NCI-H345 treated with DMSO at 0.1 percent for 48 hours (cell line): Measurements from ENCODE around the gene MICAL1.

ENCODE experiments used
- DNase-seq: peaks from one replicate; lab custom pipeline; 2025; ENCODE audit not compliant: unreplicated experiment; lab: John Stamatoyannopoulos, UW

The MICAL1 gene

GRCh38 chr6:109455437-109456110, at the start of gene MICAL1:
Gene MICAL1, minus strand, starts transcription at chr6:109455772. Its CDS starts 1,576 bp downstream, at chr6:109454196.
- peak; percentile 29 for DNase-seq

DNA sequence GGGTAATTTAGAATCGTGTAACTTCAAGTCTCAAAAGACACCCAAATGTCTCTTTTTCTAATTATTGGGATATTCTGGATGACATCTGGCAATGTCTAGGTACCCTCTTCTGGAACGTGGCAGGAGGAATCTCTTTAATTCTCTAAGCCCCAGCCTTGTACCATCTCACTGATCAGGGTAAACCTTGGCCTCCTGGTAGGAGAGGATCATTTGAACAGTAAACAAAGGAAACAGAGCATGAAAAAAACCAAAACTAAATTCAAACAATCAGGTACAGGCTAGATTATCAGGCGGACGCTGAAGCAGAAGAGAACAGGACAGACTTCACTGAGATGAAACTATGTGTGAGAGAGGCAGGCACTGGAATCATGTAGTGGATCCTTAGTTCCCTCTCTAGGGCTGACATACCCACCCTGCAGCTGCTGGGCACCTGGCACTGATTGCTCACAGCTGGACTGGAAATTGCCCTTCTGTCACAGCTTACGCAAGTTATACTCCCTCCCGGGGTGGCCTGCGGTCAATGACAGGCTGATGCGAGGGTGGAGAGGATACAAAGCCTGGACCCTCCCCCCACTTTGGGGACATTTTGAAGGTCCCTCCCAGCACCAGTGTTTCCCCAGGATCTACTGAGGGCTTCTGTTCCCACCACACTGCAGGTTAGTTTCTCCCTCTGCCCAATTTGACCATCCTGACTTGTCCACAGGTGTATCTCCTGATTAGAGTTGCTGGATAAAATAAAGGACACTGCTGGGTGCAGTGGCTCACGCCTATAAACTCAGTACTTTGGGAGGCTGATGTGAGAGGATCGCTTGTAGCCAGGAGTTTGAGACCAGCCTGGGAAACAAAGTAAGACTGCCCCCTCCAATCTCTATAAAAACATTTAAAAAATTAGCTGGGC, 48.0 kb upstream of the MICAL1 start:
- no peak for DNase-seq

- no peak for DNase-seq
Measured at GRCh38 chr6:109498936-109499335, 43.4 kb upstream of the MICAL1 start.

GRCh38 chr6:109498052-109498451, 42.5 kb upstream of the MICAL1 start:
- peak; percentile 21 for DNase-seq

DNA sequence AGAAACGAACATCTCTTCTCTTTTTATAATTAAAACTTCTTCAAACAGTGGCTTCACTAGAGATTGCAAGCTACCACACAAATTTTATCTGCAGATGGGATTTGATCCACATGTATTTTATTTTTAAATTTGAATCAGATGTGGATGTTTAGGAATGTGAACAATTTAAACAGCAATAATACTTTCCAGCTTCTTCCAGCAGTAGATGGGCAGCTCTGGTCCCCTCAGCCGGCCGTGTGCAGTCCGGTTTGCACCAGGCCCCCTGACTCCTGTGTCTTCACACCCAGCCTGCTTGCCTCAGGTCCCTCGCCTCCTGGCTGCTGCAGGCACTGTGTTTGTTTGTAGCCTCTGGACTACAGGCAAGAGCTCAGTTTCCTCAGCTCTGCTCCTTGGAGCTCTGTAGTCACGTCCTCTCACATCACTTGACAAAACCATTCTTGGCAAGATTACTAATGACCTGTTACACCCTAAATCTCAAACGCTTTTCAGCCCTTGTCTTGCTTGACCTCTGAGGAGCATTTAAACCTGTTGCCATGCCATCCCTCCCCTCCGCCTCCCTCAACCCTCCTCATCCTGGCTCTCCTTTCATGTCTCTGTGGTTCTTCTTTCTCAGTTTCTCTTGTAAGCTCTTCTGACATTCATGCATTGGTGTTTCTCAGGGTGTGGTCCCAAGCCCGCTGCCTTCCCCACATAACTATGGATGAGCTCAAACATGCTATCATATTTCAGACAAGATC, 40.6 kb upstream of the MICAL1 start:
- DNase-seq, result no peak

DNA sequence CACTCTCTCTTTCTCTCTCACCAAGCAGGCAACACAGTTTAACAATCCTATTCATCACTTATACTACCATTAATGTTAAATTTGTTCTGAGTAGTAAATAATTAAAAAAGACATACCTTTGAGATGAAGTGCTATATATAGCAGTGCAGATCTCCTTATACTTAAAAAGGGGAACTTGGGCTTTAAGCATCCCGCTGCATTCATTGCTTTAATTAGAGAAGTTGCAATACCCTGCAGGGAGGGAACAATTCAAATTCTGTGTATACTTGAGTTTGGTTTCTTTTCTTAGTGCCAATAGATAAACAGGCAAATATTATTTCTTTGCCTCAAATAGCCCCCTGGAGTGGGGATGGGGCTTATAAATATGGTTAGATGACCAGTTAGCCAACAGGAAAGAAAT, 38.3 kb upstream of the MICAL1 start:
- DNase-seq, result no peak

- no peak for DNase-seq
Measured at GRCh38 chr6:109491207-109491938, 35.8 kb upstream of the MICAL1 start.

GRCh38 chr6:109490713-109491112, 35.1 kb upstream of the MICAL1 start:
- DNase-seq, result no peak

DNA sequence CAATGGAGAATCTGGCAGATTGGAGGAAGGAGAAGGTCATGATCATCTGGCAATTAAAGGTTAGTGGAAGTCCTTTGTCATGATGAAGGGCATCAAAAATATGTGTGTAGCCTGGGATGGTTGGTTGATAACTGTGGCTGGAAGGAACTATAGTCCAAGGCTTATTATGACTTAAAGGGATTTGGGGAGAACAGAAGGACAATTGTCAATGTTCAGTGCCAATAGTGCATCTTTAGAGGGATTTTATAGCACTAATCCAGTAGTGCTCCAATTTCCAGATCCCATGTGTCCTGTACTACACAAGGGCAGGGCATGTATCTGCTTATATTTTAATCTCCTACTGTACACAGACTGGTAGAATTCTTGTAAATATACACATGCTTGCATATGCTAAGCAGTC, 32.4 kb upstream of the MICAL1 start:
- no peak for DNase-seq

DNA sequence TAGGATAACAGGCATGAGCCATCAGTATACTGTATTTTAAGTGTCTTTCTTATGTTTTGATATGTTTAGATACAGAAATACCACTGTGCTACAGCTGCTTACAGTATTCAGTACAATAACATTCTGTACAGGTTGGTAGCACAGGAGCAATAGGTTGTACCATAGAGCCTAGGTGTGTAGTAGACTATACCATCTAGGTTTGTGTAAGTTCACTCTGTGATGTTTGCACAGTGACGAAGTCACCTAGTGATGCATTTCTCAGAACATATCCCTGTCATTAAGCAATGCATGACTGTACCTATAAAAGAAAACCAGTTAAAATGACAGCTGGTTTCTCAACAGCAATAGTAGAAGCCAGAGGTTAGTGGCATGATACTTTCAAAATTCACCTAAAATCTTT, 30.5 kb upstream of the MICAL1 start:
- no peak for DNase-seq

DNA sequence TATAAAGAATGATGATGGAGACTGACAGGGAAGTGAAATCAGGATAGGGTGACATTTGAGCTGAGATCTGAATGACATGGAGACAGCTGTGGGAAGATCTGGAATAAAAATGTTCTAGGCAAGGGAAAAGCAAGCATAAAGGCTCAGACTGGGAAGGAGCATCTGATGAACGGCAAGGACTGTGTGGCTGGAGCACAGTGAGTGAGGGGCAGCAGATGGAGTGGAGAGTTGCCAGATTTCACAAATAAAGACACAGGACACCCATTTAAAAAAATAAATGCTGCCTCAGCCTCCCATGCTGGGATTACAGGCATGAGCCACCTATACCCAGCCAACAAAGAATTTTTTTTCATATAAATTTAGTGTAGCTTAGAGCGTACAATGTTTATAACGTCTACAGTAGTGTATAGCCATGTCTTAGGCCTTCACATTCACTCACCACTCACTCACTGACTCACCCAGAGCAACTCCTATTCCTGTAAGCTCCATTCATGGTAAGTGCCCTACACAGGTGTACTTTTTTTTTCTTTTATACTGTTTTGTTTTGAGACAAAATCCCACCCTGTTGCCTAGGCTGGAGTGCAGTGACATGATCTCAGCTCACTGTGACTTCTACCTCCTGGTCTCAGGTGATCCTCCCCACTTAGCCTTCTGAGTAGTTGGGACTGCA, 29.8 kb upstream of the MICAL1 start:
- no peak for DNase-seq

DNA sequence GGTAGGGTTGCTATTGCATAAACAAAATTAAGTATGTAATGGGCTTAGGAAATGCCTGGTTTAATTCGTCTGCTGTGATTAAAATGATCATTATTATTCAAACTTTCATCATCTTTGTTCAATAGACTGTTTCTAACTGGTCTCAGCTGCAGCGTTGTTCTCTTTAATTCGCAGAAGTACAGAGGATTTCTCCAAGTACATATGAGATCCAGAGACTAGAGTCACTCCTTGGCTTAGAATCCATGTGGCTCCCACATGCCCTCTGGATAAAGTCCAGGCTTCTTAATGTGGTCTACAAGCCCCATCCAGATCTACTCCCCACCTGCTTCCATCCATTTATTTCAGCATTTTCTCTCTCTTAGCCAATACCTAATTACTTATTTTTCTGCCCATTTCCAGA, 28.6 kb upstream of the MICAL1 start:
- DNase-seq, result no peak

DNA sequence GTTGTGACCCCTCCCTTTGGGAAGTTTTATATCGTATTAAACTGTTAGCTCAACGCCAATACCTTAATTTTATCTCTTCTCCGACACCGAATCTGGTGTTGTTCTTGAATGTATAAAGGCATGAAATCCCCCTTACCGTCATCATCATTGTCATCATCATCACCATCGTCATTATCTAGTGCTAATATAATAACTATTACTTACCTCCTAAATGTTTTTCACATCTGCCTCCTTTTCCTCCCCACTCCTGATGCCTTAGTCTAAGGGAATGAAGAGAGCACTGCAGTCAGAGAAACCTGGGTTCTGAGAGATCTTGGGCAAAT, 28.1 kb upstream of the MICAL1 start:
- DNase-seq, result no peak

DNA sequence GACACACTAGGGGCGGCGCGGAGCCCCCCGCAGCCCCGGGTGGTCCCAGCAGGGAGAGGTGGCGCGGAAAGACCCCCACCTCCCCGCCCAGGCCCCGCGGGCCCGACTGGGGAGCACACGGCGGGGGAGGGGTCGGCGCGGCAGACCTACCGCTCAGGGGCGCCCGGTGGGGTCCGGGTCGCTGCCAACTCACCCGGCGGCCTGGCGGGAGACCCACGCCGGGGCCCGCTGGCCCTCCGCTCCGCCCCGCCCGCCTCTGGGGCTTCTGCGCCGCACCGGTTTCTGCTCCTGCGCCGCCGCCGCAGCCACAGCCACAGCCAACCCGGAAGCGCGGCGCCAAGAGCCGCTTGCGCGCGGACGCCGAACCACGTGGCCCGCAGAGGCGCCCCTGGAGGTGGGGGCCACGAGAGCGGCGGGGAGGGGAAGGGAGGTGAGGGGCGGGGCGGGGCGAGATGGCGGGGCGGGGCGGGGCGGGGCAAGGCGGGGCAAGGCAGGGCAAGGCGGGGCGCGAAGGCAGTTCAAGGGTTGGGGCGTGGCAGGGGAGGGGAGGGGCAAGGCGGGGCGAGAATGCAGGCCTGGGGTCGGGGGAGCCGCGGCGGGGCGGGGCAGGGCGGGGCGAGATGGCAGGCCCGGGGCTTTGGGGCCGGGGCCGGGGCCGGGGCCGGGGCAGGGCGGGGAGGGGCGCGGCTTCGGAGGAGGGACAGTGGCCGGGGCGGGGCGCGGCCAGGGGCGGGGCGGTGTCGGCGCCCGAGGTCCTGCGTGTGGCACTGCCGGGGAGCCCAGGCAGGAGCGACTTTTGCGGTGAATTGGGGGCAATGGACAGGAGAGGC, 27.5 kb upstream of the MICAL1 start, which contains the start of gene ZBTB24:
Gene ZBTB24, minus strand, starts transcription at position 315 of the 830 bp plus-strand sequence. CDS start 1,193 bp downstream, outside the sequence.
- DNase-seq, result peak; percentile 66

- no peak for DNase-seq
Measured at GRCh38 chr6:109480993-109481480, 25.5 kb upstream of the MICAL1 start.

- DNase-seq, result no peak
Measured at GRCh38 chr6:109478841-109479624, 23.5 kb upstream of the MICAL1 start.

DNA sequence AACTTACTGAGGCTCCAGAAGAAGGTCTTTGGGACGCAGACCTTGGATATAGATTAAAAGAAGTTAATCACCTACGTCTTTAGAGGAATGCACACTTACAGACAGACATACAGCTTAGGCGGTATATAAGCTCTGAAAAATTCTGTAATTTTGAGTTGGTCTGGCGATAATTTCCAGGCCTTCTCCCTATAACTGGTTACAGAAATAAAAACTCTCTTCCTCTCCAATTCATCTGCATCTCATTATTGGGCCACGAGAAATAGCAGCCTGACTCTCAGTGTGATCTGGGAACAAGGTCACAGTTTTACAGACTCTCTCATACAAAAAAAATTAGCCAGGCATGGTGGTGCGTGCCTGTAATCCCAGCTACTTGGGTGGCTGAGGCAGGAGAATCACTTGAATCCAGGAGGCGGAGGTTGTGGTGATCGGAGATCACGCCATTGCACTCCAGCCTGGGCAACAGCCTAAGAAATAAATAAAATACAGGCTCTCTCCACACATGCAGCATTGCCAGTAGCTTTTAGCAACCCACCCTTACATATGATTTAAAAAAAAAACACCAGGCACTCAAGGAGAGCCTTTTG, 22.7 kb upstream of the MICAL1 start:
- DNase-seq, result no peak

GRCh38 chr6:109477725-109478124, 22.2 kb upstream of the MICAL1 start:
- DNase-seq, result no peak
